IPS-NIHi7 (cell line): ENCODE data around the gene ECI1.

Experiments used
- DNase-seq: peaks from one replicate; pipeline ENCODE4 v3.0.0; 2012; ENCODE audit warnings: mixed read lengths; ENCODE audit errors: extremely low spot score

Gene ECI1

GRCh38 chr16:2195322-2196161 lies 55.8 kb downstream of the ECI1 start:
- peak; percentile 31 for DNase-seq

- peak; percentile 84 for DNase-seq
Observed at GRCh38 chr16:2194852-2195321, 56.5 kb downstream of the ECI1 start.

- no peak for DNase-seq
Observed at GRCh38 chr16:2194166-2194834, 57.1 kb downstream of the ECI1 start.

- no peak for DNase-seq
Observed at GRCh38 chr16:2191446-2191706, 60.0 kb downstream of the ECI1 start.

GRCh38 chr16:2190659-2191445 lies 60.5 kb downstream of the ECI1 start:
- DNase-seq = no peak

- DNase-seq = no peak
Observed at GRCh38 chr16:2190002-2190658, 61.3 kb downstream of the ECI1 start.
